HL-60 (cell line): Measurements from ENCODE around the gene SLF1.

Experiments
- DNase-seq, 2 experiments: peaks; one replicate each; pipeline ENCODE4 v3.0.0-alpha.2; 2010 to 2020; ENCODE audit warnings: low read depth in 1 of 2, low spot score in 1 of 2
- H3K27ac ChIP-seq: fragments of 250-450 bp; sonication (Bioruptor Pico); replicated peaks from 2 replicates; pipeline ENCODE4 v1.5.1; 2020; ENCODE audit warnings: mild to moderate bottlenecking, moderate library complexity
- H3K27me3 ChIP-seq: fragments of 250-450 bp; sonication (Bioruptor Pico); 2 replicates; pipeline ENCODE4 v1.5.1; 2021; ENCODE audit warnings: mild to moderate bottlenecking, moderate library complexity; ENCODE audit not compliant: insufficient read depth, poor library complexity, severe bottlenecking
- H3K4me3 ChIP-seq: replicated peaks from 2 replicates; pipeline ENCODE4 v1.5.1; 2011; ENCODE audit warnings: mild to moderate bottlenecking, control low read depth, low read length; ENCODE audit not compliant: insufficient read depth
- GABPA ChIP-seq: IDR thresholded peaks from 2 replicates; pipeline ENCODE4 v1.6.1; 2012; ENCODE audit warnings: low read depth
- POLR2AphosphoS5 ChIP-seq: IDR thresholded peaks from 2 replicates; pipeline ENCODE4 v1.6.1; 2012; ENCODE audit warnings: low read depth
- SPI1 ChIP-seq: IDR thresholded peaks from 2 replicates; pipeline ENCODE4 v1.6.1; 2012; ENCODE audit warnings: low read depth, mild to moderate bottlenecking, borderline replicate concordance
- TF ChIP-seq, protein P1 (sequence below): IDR thresholded peaks from one replicate; pipeline ENCODE4 v1.5.1; 2011; ENCODE audit warnings: low read length, control low read depth, inconsistent platforms; ENCODE audit not compliant: insufficient read depth
- TF ChIP-seq, protein P2 (sequence below): IDR thresholded peaks from 2 replicates; pipeline ENCODE4 v1.6.1; 2012; ENCODE audit warnings: low read depth; ENCODE audit not compliant: insufficient replicate concordance

Gene SLF1

DNA sequence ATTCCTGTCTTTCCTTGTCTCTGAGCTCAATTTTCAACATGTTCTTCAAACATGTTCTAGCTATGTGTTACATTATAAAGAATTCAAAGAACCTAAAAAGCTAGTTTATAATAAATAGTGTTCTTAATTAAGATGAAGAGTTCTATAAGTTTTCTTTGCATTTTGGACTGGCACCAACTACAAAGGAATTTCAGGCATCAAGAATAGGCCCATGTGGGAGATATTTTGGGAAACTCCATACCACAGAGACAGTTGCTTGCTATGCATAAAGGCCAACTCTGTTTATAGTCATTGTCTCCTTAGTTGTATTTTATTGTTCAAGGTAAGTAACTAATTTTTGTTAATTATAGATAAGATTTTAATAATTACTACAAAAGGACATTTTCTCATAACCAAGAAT is 4.5 kb downstream of the SLF1 start:
- no peaks in the 10 kb centered on the region for H3K27me3 ChIP-seq
- no peak overlapping the region for H3K4me3 ChIP-seq
- TF ChIP-seq, protein P1, sequence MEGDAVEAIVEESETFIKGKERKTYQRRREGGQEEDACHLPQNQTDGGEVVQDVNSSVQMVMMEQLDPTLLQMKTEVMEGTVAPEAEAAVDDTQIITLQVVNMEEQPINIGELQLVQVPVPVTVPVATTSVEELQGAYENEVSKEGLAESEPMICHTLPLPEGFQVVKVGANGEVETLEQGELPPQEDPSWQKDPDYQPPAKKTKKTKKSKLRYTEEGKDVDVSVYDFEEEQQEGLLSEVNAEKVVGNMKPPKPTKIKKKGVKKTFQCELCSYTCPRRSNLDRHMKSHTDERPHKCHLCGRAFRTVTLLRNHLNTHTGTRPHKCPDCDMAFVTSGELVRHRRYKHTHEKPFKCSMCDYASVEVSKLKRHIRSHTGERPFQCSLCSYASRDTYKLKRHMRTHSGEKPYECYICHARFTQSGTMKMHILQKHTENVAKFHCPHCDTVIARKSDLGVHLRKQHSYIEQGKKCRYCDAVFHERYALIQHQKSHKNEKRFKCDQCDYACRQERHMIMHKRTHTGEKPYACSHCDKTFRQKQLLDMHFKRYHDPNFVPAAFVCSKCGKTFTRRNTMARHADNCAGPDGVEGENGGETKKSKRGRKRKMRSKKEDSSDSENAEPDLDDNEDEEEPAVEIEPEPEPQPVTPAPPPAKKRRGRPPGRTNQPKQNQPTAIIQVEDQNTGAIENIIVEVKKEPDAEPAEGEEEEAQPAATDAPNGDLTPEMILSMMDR: no peak
- no peak for TF ChIP-seq GABPA
- TF ChIP-seq POLR2AphosphoS5: no peak
- TF ChIP-seq, protein P2, sequence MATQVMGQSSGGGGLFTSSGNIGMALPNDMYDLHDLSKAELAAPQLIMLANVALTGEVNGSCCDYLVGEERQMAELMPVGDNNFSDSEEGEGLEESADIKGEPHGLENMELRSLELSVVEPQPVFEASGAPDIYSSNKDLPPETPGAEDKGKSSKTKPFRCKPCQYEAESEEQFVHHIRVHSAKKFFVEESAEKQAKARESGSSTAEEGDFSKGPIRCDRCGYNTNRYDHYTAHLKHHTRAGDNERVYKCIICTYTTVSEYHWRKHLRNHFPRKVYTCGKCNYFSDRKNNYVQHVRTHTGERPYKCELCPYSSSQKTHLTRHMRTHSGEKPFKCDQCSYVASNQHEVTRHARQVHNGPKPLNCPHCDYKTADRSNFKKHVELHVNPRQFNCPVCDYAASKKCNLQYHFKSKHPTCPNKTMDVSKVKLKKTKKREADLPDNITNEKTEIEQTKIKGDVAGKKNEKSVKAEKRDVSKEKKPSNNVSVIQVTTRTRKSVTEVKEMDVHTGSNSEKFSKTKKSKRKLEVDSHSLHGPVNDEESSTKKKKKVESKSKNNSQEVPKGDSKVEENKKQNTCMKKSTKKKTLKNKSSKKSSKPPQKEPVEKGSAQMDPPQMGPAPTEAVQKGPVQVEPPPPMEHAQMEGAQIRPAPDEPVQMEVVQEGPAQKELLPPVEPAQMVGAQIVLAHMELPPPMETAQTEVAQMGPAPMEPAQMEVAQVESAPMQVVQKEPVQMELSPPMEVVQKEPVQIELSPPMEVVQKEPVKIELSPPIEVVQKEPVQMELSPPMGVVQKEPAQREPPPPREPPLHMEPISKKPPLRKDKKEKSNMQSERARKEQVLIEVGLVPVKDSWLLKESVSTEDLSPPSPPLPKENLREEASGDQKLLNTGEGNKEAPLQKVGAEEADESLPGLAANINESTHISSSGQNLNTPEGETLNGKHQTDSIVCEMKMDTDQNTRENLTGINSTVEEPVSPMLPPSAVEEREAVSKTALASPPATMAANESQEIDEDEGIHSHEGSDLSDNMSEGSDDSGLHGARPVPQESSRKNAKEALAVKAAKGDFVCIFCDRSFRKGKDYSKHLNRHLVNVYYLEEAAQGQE: no peak
- no peak for TF ChIP-seq SPI1
- no peak overlapping the region for H3K27ac ChIP-seq
- no peak for DNase-seq

DNA sequence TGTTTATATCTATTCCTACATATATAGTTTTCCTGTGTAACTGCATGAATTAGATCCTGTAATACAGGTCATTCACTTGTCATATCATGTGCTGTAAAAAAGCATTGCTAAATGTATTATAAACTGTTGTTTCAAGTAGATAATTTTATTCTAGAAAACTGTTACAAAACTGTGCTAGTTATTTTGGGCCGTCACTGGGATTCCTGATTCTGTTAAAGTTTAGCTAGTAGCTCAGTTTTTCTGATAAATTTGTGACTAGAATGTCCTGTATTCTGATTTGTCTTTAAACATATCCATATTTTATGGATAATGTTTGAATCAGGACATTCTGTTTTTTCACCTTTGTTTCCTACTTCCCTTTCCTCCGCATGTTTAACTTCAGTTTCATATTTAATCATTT is 5.4 kb downstream of the SLF1 start:
- Histone ChIP-seq H3K27ac (no peak overlapping the region), H3K27me3 (no peaks in the 10 kb centered on the region), H3K4me3 (no peak overlapping the region)
- DNase-seq: no peak
- TF ChIP-seq GABPA: no peak
- TF ChIP-seq, protein P2: no peak
- no peak for TF ChIP-seq POLR2AphosphoS5
- TF ChIP-seq, protein P1: no peak
- no peak for TF ChIP-seq SPI1

DNA sequence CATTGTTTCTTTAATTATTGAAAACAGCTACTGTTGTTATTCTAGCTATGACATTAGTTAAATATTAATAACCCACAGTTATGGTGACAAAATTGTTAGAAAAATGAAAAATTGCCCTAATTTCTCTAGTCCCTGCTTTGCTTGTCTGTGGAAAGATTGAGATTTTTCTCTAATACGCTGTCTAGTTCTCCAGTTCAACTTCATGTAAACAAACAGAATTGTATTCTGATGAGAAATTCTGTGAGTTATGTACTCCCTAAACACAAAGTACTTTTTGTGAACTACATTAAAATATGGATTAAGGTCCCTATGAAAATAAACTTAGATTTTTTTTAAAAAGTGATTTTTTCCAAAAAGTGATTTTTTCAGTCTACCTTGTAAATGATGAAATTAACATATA is 8.7 kb downstream of the SLF1 start:
- Histone ChIP-seq H3K27me3 (no peaks in the 10 kb centered on the region), H3K4me3 (no peak overlapping the region), H3K27ac (no peak overlapping the region)
- TF ChIP-seq SPI1: no peak
- TF ChIP-seq POLR2AphosphoS5: no peak
- TF ChIP-seq, protein P1: no peak
- TF ChIP-seq, protein P2: no peak
- no peak for TF ChIP-seq GABPA
- no peak for DNase-seq
